ENCODE data around the gene NFYA. TPM values are rescaled to one million over a fixed set of nuclear protein-coding genes. Genes with fewer than 3 reads are reported as not detected.

The NFYA gene
- total and polyA plus RNA-seq, 8 donors, result 5.4 to 14.1 (median 7.8) TPM

GRCh38 chr6:41119508-41119907, 46.7 kb downstream of the NFYA start:
- no peak for TF ChIP-seq CTCF (IDR thresholded peaks at IDR 0.05)
- no peak overlapping the region for H3K4me3 ChIP-seq
- no peak for DNase-seq
- no peak for FAIRE-seq
- ATAC-seq, result no peak
- H3K9me3 ChIP-seq, result no peaks in the 10 kb centered on the region
- intact Hi-C loops (cut with DNase I), result no loop called here
- H3K36me3 ChIP-seq, result peaks cover 0 to 8% (median 0%) of the 10 kb centered on the region in 3 donors
- no peak overlapping the region for H3K27ac ChIP-seq
- H3K27me3 ChIP-seq, result no peaks in the 10 kb centered on the region
- peaks cover 0 to 12% (median 0%) of the 10 kb centered on the region in 3 donors for H3K4me1 ChIP-seq
- WGBS, 2 donors, result 66 to 74% methylated on average over 1 of the region's 1 CpG

GRCh38 chr6:41120058-41120457, 47.3 kb downstream of the NFYA start:
- Histone ChIP-seq H3K36me3 (peaks cover 0 to 8% (median 0%) of the 10 kb centered on the region in 3 donors), H3K27me3 (no peaks in the 10 kb centered on the region), H3K27ac (no peak overlapping the region), H3K9me3 (no peaks in the 10 kb centered on the region), H3K4me1 (peaks cover 0 to 12% (median 0%) of the 10 kb centered on the region in 3 donors), H3K4me3 (no peak overlapping the region)
- 93 to 94% methylated on average over 1 of the region's 1 CpG for WGBS, 2 donors
- intact Hi-C loops (cut with DNase I), result no loop called here
- TF ChIP-seq CTCF (IDR thresholded peaks at IDR 0.05), result no peak
- FAIRE-seq (no peak), ATAC-seq (no peak), DNase-seq (no peak)

- WGBS, 2 donors, result 97 to 100% methylated on average over 1 of the region's 1 CpG
- H3K4me3 ChIP-seq, result no peak overlapping the region
- intact Hi-C loops (cut with DNase I), result no loop called here
- TF ChIP-seq CTCF (IDR thresholded peaks at IDR 0.05), result no peak
- H3K36me3 ChIP-seq, result peaks cover 0 to 8% (median 0%) of the 10 kb centered on the region in 3 donors
- peaks cover 0 to 12% (median 0%) of the 10 kb centered on the region in 3 donors for H3K4me1 ChIP-seq
- no peaks in the 10 kb centered on the region for H3K27me3 ChIP-seq
- no peaks in the 10 kb centered on the region for H3K9me3 ChIP-seq
- no peak overlapping the region for H3K27ac ChIP-seq
- FAIRE-seq, result no peak
- ATAC-seq, result no peak
- no peak for DNase-seq
Observed at GRCh38 chr6:41122373-41122772, 49.6 kb downstream of the NFYA start.

GRCh38 chr6:41122918-41123317, 50.1 kb downstream of the NFYA start:
- Histone ChIP-seq H3K9me3 (no peaks in the 10 kb centered on the region), H3K4me1 (peaks cover 0 to 8% (median 0%) of the 10 kb centered on the region in 3 donors), H3K27ac (no peak overlapping the region), H3K27me3 (no peaks in the 10 kb centered on the region), H3K36me3 (peaks cover 0 to 8% (median 0%) of the 10 kb centered on the region in 3 donors), H3K4me3 (no peak overlapping the region)
- no peak for TF ChIP-seq CTCF (IDR thresholded peaks at IDR 0.05)
- DNase-seq (no peak), ATAC-seq (no peak), FAIRE-seq (no peak)
- intact Hi-C loops (cut with DNase I), result no loop called here
- WGBS, 2 donors, result 86 to 93% methylated on average over 1 of the region's 1 CpG

- H3K36me3 ChIP-seq, result peaks cover 0 to 8% (median 0%) of the 10 kb centered on the region in 3 donors
- no peaks in the 10 kb centered on the region for H3K9me3 ChIP-seq
- H3K4me1 ChIP-seq, result no peaks in the 10 kb centered on the region
- no peak for TF ChIP-seq CTCF (IDR thresholded peaks at IDR 0.05)
- no peaks in the 10 kb centered on the region for H3K27me3 ChIP-seq
- intact Hi-C loops (cut with DNase I), result no loop called here
- FAIRE-seq (no peak), ATAC-seq (no peak), DNase-seq (no peak)
- 96 to 100% methylated on average over 3 of the region's 3 CpGs for WGBS, 2 donors
- H3K4me3 ChIP-seq, result no peak overlapping the region
- H3K27ac ChIP-seq, result no peak overlapping the region
Observed at GRCh38 chr6:41125282-41125681, 52.5 kb downstream of the NFYA start.
